Chondrocyte (in vitro differentiated cells): ENCODE data around the gene NR1D1. TPM values are rescaled to one million over a fixed set of nuclear protein-coding genes. Genes with fewer than 3 reads are reported as not detected.

Experiments used
- DNase-seq: peaks from one replicate; pipeline ENCODE4 v3.0.0; 2021; ENCODE audit warnings: mixed read lengths, low spot score
- H3K27ac Mint-ChIP-seq: one replicate; pipeline ENCODE4 v1.8.0; 2021; ENCODE audit warnings: mild to moderate bottlenecking, moderate library complexity, mixed read lengths; ENCODE audit not compliant: unreplicated experiment
- H3K27me3 Mint-ChIP-seq: 2 replicates; pipeline ENCODE4 v1.8.0; 2021; ENCODE audit warnings: low read depth, mixed read lengths
- H3K36me3 Mint-ChIP-seq: 2 replicates; pipeline ENCODE4 v1.8.0; 2021; ENCODE audit warnings: low read depth, mixed read lengths
- H3K4me1 Mint-ChIP-seq: 2 replicates; pipeline ENCODE4 v1.8.0; 2021; ENCODE audit warnings: low read depth, mild to moderate bottlenecking, mixed read lengths
- H3K4me3 Mint-ChIP-seq: one replicate; pipeline ENCODE4 v1.8.0; 2021; ENCODE audit warnings: mild to moderate bottlenecking, moderate library complexity, mixed read lengths; ENCODE audit not compliant: unreplicated experiment
- H3K9me3 Mint-ChIP-seq: 2 replicates; pipeline ENCODE4 v1.8.0; 2021; ENCODE audit warnings: low read depth, mixed read lengths
- total RNA-seq: library from RNA; stranded (reverse); gene quantifications from 3 replicates; pipeline ENCODE4 v1.2.1, GENCODE V29; 2021
- TF ChIP-seq, protein P1 (sequence below): fragments of 200-600 bp; sonication (generic); IDR thresholded peaks from 2 replicates; pipeline ENCODE4 v1.5.0; 2021; ENCODE audit warnings: antibody characterized with exemption, mild to moderate bottlenecking, moderate library complexity

The NR1D1 gene
- total RNA-seq, 1 donor from 2014 or later: 5.9 TPM

DNA sequence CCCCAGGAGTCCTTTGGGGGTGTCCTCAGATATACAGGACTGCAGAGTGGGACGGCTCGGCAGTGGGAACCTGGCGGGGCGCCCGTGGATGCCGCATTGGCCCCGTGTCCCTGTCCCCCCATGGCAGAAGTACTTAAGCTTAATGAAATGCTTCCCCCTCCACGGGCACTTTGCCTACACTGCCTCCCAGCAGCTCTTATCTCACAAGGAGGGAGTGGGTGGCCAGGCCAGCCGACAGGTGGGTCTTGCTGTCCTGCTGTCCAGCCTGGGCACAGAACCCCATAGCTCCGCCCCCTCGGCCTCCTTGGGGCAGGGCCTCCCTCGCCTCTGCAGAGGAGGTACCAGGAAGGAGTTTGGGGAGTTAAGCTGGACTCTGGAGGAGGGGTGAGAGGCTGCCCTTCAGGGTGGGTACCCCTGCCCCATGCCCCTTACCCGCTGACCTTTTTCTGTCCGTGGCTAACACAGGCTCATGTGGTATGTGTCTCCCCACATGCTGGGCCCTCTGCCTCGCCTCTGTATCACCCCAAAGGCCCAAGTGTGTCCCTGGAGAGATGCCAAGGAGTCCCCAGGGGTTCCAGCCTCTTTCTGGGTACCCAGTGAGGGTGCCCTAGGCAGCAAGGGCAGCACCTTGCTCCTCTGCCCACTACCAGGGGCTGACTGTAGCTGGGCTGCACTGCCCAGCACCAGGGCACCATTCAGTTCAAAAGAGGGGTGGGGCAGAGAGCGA is 28.9 kb downstream of the NR1D1 start:
- Mint-ChIP-seq H3K36me3 (no peaks in the 10 kb centered on the region), H3K27me3 (no peaks in the 10 kb centered on the region), H3K27ac (peak overlapping the region; percentile 92), H3K9me3 (no peaks in the 10 kb centered on the region), H3K4me1 (peaks cover 97% of the 10 kb centered on the region), H3K4me3 (no peak overlapping the region)
- no peak for DNase-seq
- TF ChIP-seq, protein P1, sequence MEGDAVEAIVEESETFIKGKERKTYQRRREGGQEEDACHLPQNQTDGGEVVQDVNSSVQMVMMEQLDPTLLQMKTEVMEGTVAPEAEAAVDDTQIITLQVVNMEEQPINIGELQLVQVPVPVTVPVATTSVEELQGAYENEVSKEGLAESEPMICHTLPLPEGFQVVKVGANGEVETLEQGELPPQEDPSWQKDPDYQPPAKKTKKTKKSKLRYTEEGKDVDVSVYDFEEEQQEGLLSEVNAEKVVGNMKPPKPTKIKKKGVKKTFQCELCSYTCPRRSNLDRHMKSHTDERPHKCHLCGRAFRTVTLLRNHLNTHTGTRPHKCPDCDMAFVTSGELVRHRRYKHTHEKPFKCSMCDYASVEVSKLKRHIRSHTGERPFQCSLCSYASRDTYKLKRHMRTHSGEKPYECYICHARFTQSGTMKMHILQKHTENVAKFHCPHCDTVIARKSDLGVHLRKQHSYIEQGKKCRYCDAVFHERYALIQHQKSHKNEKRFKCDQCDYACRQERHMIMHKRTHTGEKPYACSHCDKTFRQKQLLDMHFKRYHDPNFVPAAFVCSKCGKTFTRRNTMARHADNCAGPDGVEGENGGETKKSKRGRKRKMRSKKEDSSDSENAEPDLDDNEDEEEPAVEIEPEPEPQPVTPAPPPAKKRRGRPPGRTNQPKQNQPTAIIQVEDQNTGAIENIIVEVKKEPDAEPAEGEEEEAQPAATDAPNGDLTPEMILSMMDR: no peak

DNA sequence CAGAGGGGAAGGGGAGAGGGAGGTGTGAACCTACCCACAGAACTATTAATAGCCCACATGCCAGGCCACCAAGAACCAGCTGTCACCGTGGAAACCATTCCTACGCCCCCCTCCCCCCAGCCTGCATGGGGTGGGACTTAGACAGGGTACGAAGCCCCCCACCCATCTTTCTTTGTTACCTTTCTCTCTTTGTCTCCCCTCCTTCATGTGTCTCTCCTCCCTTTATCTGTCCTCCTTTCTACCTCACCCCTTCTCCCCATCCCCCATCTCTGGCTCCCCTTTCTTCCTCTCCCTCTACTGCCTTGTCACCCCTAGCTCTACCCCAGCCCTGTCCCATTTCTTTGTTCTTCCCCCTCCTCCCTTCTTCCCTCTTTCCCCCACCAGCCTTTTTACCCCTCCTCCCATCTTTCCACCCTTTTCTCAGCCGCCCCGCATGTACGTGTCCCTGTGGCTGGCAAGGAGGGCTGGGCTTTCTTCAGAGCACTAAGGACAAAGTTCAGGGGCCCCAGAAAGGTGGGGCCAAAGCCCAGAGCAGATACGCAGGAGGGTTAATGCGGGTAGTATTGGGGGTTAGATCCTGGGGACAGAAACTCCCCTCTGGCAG is 29.6 kb downstream of the NR1D1 start:
- Mint-ChIP-seq H3K4me1 (peaks cover 94% of the 10 kb centered on the region), H3K4me3 (peak overlapping the region; percentile 6), H3K27ac (peak overlapping the region; percentile 68), H3K27me3 (no peaks in the 10 kb centered on the region), H3K36me3 (no peaks in the 10 kb centered on the region), H3K9me3 (no peaks in the 10 kb centered on the region)
- TF ChIP-seq, protein P1: no peak
- DNase-seq: no peak

DNA sequence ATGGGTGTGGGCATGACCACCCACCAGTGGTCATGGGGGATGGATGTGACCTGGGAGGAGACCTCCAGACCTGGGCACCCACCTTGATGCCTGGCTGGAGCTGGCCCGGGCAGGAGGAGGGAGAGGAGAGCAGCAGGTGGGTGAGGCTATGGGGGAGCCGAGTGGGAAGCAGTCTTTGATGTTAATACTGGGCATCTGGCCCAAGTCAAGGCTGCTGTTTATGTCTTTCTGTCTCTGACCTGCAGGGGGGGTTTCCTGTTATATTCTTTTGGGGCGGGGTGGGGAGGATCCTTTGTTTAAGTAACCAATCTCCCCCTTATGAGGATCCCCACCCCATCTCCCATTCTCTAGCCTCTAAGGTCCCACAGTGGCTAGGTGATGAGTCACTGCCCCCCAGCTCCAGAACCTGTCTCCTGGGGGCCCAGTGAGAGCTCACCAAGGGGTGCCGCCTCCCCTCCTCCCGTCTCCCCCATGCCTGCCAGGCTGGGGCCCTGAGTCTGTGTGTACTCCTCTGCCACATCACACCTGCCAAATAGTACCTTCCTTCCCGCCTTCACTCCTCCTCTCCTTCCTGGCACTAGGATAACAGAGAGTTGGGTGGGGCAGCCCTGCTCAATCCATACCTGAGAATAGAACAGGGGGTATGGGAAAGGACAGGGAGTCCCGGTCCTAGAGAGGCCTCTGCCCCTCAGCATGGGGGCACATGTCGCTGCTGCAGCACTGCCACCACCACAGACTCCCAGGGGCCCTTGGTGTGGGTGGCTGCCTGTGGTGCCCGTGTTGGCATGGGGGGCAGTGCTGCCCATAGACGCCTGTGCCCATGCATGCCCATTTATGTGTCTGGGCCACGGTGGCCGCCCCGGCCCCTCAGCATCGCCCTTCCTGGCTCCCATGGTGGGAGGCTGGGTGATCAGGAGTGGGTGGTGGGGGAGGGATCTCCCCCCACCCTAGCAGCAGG is 30.4 kb downstream of the NR1D1 start:
- TF ChIP-seq, protein P1: peak; percentile 67
- Mint-ChIP-seq H3K4me3 (peak overlapping the region; percentile 72), H3K27ac (peak overlapping the region; percentile 98), H3K4me1 (peaks cover 93% of the 10 kb centered on the region), H3K9me3 (no peaks in the 10 kb centered on the region), H3K36me3 (no peaks in the 10 kb centered on the region), H3K27me3 (no peaks in the 10 kb centered on the region)
- no peak for DNase-seq

DNA sequence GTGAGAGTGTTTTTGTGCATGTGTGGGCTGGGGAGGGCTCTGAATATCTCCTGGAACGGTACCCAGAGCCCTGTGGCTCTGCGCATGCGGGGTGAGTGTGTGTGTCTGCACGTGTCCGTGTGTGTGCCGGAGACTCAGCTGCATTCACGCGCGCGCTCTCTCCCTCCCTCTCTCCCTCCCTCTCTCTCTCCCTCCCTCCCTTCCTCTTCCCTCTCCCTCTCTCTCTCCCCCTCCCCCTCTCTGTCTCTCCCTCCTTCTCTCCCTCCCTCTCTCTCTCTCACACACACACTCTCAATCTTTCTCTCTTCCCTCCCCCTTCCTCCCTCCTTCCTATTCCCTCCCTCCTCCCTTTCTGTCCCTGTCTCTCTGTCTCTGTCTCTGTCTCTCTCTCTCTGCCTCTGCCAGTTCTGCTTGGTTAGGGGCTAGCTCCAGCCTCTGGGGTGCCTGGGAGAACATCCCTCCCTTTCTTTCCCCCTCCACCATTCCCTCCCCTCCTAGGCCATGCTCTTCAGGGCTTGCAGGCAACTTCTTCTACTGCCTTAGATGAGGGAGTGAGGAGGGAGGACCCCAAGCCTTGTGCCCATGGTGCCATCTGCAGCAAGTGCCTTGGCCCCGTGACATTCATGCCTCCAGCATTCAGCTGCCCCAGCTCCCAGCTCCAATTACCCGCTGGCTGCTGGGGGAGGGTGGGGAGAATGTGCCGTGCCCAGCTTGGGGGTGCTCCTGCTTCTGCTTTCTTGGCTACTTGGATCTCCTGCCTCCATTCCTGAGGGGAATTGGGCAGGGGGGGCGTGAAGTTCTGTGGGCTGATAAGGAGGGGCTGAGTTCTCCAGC is 31.3 kb downstream of the NR1D1 start:
- TF ChIP-seq, protein P1: no peak
- DNase-seq: peak; percentile 96
- Mint-ChIP-seq H3K4me1 (peaks cover 95% of the 10 kb centered on the region), H3K9me3 (no peaks in the 10 kb centered on the region), H3K27ac (peak overlapping the region; percentile 98), H3K27me3 (no peaks in the 10 kb centered on the region), H3K4me3 (peak overlapping the region; percentile 72), H3K36me3 (no peaks in the 10 kb centered on the region)
